HG03439 (cell line): ENCODE results near the gene IL22RA1.

Experiments used
- ATAC-seq: cut with Tn5 transposase; IDR thresholded peaks from one replicate; pipeline ENCODE4 v1.9.1; 2021; ENCODE audit warnings: mild to moderate bottlenecking, moderate library complexity; ENCODE audit not compliant: unreplicated experiment

Gene IL22RA1

DNA sequence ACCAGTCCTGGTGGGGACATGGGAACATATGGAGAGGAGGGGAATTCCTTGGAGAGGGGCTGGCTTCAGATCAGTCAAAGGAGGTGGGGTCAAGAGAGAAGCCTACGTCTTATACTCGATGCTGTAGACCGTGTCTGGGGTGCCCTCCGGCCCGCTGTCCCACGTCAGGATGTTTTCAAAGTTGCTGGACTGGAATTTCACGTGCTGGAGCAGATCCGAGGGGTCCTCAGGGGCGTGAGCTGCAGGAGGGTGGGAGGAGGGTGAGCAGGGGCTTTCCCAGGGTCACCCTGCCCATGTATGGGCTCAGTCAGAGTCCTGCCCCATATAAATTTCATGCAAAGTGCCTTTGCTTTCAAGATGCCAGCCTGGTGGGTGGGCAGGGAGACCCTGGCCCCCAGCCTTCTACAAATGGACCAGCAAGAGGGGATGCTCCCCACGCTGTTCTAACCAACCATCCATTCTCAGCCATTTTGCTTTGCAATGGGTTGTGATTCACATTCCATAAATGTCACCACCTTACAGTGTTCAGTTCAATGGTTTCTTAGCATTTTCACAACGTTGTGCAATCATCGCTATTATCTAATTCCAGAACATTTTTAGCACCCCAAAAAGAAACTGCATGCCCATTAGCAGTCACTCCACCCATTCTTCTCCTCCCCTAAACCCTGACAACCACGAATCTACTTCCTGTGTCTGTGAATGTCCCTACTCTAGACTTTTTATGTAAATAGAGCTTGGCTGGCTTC is 4.3 kb downstream of the IL22RA1 start:
- no peak for ATAC-seq

DNA sequence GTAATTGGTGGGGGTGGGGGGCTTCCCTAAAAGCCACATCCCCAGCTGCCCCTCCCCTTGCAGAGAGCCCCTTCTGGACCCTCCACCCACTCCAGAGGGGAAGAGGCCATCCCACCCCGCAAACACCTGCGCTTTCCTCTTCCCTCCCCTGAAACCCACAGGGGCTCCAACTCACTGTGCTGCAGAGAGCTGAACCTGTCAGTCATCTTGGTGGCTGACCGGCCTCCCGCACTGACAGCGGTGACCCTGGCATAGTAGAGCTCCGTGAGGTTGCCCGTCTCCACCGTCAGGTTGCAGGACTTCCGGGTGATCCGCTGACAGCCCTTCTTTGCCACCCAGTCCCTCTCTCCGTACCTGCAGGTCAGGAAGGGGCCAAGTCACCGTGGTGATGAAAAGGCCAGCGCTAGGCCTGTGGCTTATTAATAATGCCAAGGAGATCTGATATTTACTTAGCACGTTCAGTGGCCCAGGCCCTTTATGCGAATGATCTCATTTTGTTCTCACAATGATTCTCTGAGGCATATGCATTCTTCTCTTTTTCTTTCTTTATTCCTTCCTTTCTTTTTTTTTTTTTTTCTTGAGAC is 5.9 kb downstream of the IL22RA1 start:
- ATAC-seq, result no peak

- ATAC-seq, result no peak
Measured at GRCh38 chr1:24134376-24134775, 8.6 kb downstream of the IL22RA1 start.

DNA sequence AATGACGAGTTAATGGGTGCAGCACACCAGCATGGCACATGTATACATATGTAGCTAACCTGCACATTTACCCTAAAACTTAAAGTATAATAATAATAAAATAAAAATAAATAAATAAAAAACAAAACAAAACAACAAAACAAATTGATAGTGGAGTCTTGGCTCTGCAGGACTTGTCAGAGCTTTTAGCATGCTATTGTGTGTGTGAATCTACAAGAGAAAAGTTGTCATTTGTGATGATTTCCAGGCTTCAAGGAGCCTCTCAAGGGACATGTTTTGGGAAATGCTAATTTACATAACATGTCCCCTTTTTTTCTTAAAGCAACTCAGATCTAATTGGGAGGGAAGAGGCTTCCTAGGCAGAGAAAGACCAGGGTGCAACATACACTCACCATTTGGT is 9.1 kb downstream of the IL22RA1 start:
- ATAC-seq, result no peak

DNA sequence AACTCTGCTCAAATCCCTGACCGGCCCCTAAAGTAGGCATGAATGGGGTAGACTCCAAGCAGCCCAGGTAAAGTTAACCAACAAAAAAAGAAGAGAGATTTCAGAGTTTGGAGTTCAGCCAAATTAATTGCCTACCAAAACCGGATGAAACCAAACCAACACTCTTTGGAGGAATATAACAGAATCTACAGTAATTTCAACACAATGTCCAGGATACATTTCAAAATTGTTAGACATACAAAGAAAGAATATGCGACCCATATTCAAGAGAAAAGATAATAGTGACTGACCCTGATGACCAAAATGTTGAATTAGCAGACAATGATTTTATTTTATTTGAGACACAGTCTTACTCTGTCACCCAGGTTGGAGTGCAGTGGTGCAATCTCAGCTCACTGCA is 12.6 kb downstream of the IL22RA1 start:
- ATAC-seq, result no peak

- ATAC-seq, result no peak
Measured at GRCh38 chr1:24127801-24128363, 15.1 kb downstream of the IL22RA1 start.

DNA sequence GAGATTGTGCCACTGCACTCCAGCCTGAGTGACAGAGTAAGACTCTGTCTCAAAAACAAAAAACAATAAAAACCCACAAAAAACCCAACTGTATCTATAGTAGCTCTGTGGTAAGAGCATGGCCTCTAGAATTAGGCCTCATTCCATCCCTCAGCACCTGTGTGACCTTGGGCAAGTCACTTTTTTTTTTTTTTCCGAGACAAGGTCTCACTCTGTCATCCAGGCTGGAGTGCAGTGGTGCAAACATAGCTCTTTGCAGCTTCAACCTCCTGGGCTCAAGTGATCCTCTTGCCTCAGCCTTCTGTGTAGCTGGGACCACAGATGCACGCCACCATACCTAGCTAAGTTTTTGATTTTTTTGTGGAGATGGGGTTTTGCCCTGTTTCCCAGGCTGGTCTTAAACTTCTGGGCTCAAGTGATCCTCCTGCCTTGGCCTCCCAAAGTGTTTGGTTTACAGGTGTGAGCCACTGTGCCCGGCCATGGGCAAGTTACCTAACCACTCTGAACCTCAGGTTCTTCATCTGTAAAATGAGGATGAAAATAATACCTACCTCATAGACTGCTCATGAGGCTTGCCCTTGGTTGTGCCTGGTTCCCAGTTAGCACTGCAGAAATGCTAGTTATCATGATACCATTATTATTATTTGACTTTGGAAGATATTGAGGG is 15.7 kb downstream of the IL22RA1 start:
- ATAC-seq, result no peak

- no peak for ATAC-seq
Measured at GRCh38 chr1:24126672-24127023, 16.3 kb downstream of the IL22RA1 start.

DNA sequence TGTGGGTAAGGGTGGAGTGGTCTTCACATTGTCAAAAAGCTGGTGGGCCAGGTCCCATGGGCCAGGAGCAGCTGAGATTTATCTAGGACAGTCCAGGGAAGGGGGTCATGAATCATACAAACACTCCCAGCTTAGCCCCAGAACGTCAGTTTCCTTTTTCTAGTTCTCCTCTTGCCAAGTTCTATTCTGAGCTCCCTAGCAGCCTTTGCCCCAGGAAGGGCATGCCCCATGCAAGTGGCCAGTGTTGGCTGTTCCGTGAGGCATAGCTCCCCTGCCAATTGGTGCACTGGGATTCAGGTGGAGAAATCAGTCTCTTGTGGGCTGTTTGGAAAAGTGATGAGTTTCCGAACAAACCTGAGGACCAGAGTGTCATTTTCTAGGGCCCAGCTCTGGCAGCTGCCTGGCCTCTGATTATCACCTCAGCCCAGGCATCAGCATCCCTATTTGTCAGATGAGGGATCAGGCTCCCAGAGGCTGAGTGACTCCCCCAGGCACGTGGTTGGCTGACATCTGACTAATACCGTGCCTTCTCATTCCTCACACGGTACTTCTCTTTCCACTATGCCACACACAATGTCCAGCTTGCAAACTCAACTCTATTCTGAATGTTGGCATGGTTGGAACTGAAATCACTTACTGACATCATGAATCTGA is 16.8 kb downstream of the IL22RA1 start:
- ATAC-seq, result no peak

GRCh38 chr1:24125456-24125855 is 17.5 kb downstream of the IL22RA1 start:
- no peak for ATAC-seq

- ATAC-seq, result no peak
Measured at GRCh38 chr1:24124980-24125379, 18.0 kb downstream of the IL22RA1 start.

- no peak for ATAC-seq
Measured at GRCh38 chr1:24123611-24124010, 19.3 kb downstream of the IL22RA1 start.

GRCh38 chr1:24122776-24123175 is 20.2 kb downstream of the IL22RA1 start:
- no peak for ATAC-seq

DNA sequence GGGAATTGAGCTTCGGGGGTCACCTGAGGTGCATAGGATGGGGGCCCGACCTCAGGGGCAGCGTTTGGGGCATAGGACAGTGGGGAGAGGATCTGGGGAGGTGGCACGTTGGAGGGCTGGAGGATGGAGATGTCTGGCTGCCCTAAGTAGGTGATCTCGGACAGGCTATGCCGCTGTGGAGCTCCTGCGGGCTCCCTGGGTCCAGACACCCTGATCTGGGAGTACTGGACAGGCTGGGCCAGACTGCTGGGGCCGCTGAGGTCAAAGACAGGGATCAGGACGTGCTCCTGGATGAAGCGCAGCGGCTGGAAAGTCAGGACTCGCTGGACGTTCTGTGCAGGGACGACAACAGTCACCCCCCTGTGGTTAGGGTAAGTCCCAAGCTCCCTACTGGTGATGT is 21.5 kb downstream of the IL22RA1 start:
- ATAC-seq, result no peak

- ATAC-seq, result no peak
Measured at GRCh38 chr1:24120965-24121364, 22.0 kb downstream of the IL22RA1 start.

DNA sequence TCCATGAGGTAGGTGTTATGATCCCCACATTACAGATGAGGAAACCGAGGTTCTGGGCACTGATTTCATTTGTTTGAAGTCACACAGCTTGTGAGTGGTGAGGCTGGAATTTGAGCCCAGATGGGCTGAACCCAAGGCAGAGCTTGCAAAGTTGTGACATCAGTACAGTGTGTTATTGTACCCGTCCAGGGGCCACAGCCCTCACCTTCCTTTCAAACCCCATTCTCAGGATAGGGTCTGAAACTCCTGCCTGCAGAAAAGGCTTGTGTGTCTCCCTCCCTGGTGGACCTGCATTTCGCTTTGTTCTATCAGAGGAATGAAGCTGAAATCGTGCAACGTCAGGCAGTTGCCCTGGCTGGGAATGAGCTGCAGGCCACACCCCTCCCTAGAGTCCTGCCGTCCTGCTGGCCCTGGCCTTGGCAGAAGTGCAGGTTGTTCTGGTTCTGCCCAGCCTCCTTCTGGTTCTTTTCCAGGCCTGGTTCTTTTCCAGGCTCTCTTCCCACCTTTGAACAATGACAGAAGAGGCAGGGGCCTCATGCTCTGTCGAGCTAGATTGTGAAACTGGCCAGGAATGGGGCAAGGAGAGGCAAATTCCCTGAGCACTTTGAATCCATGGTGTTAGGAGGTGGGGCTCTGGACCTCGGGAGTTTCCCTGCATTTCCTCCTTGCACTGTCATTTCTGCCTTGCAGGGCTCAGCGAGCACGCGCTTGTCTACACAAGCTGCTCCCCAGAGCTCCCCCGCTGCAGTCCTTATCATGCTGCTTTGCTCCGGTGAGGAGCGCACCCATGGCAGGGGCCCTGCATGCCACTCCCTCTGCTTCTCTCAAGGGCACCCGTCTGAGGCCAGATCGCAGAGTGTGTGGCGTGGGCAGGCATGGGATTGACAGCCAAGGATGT is 22.8 kb downstream of the IL22RA1 start:
- ATAC-seq, result no peak

GRCh38 chr1:24119489-24119858 is 23.5 kb downstream of the IL22RA1 start:
- no peak for ATAC-seq

- no peak for ATAC-seq
Measured at GRCh38 chr1:24118410-24119242, 24.3 kb downstream of the IL22RA1 start.

DNA sequence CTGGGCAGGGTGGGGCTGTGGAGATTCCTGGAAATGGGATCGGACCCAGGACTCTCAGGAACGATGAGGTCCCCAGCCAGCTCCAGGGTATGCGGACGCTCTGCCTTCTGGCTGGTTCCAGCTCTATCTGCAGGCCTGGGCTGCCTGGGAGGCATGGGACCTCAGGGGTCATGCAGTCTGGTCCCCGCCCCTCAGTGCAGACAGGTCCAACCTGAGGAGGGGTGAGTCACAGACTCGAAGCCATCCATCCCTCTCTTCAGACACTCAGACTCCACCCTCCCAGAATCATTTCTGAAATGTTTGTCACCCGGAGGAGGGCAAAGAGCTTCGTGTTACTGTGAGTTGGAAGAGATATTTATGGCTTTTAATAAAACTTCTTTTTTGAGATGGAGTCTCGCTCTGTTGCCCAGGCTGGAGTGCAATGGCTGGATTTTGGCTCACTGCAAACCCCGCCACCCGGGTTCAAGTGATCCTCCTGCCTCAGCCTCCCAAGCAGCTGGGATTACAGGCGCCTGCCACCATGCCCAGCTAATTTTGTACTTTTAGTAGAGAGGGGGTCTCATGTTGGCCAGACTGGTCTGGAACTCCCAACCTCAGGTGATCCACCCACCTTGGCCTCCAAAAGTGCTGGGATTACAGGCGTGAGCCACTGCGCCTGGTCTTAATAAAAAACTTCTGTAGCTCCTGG is 25.1 kb downstream of the IL22RA1 start:
- ATAC-seq, result no peak
